GM12873 (cell line): Measurements from ENCODE around the gene B4GALT1.

Source experiments
- TF ChIP-seq, protein P1 (sequence below): IDR thresholded peaks from 2 replicates; pipeline ENCODE4 v1.5.1; 2012; ENCODE audit warnings: low read depth, mild to moderate bottlenecking, moderate library complexity, low read length, control low read depth; ENCODE audit not compliant: insufficient read depth; ENCODE audit errors: missing control alignments

The B4GALT1 gene

DNA sequence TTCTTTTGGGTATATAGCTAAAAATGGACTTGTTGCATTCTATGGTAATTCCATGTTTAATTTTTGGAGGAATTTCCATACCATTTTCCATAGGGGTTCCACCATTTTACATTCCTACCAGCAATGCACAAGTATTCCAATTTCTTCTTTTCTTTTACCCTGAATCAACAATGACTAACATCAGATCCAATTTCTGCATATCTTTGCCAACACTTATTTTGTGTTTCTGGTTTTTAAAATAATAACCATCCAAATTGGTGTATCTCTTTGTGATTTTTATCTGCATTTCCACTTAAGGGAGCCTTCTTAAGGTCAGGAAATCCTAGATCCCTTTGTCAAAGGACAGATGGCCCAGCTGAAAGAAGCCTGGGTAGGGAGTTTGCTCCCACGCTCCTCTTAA lies 61.2 kb downstream of the B4GALT1 start:
- TF ChIP-seq, protein P1, sequence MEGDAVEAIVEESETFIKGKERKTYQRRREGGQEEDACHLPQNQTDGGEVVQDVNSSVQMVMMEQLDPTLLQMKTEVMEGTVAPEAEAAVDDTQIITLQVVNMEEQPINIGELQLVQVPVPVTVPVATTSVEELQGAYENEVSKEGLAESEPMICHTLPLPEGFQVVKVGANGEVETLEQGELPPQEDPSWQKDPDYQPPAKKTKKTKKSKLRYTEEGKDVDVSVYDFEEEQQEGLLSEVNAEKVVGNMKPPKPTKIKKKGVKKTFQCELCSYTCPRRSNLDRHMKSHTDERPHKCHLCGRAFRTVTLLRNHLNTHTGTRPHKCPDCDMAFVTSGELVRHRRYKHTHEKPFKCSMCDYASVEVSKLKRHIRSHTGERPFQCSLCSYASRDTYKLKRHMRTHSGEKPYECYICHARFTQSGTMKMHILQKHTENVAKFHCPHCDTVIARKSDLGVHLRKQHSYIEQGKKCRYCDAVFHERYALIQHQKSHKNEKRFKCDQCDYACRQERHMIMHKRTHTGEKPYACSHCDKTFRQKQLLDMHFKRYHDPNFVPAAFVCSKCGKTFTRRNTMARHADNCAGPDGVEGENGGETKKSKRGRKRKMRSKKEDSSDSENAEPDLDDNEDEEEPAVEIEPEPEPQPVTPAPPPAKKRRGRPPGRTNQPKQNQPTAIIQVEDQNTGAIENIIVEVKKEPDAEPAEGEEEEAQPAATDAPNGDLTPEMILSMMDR: no peak

DNA sequence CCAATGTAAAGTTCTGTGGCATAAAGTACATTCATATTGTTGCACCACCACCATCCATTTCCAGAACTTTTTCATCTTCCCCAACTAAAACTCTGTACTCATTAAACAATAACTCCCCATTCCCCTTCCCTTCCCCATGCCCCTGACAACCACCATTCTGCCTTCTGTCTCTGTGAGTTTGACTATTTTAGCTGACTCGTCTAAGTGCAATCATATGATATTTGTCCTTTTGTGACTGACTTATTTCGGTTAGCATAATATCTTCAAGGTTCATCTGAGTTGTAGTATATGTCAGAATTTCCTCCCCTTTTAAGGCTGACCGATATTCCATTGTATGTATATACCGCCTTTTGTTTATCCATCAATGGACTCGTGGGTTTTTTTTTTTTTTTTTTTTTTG lies 61.6 kb downstream of the B4GALT1 start:
- TF ChIP-seq, protein P1: no peak

DNA sequence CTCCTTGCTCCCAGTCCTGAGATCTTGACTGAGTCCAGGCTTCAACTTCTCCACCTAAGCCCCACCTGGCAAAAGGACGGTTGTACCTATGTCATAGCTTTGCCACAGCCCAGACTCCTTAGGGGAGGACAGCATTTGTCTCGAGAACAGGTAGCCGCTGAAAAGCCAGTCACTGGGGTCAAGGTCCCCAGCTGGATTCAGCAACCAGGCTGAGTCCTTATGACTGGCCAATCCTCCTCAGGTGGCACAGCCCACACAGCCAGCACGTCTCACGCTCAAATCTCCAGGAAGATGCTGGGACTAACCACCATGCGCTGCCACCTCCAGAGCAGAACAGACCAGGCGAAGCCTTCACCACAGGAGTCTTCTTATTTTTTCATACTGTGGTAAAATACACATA lies 62.7 kb downstream of the B4GALT1 start:
- TF ChIP-seq, protein P1: no peak

DNA sequence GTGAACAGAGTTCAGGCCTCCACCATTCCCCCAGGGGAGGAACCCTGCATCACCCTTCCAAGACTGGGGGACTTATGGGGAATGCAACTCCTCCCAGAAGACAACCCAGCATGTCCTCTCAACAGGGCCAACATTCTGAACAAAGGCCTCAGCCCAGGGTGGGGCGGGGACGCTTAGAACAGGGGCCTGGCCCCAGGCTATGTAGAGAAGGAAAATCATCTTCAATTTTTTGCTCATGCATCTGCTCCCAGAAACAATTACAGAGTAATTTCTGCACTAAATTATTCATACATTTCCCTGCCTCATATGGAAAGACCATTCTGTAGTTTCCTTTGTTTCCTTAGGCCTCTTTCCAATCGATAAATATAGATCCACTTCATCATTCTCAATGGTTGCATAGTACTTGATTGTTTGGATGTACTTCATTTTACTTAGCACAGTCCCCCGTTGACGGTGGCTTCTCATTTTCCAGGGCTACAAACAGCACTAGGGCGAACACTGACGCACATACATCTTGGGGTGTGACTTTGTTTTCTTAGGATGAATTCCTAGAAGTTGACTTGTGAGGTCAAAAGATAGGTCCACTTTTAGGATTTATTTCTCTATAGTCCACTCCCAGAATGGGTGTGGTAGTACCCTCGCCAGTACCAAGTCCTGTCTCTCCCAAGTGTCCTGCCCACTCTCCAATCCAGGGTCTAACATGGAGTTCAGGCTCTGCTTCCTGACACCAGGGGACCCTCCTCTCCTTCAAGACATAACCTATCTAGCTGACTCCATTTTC lies 63.4 kb downstream of the B4GALT1 start:
- TF ChIP-seq, protein P1: no peak

DNA sequence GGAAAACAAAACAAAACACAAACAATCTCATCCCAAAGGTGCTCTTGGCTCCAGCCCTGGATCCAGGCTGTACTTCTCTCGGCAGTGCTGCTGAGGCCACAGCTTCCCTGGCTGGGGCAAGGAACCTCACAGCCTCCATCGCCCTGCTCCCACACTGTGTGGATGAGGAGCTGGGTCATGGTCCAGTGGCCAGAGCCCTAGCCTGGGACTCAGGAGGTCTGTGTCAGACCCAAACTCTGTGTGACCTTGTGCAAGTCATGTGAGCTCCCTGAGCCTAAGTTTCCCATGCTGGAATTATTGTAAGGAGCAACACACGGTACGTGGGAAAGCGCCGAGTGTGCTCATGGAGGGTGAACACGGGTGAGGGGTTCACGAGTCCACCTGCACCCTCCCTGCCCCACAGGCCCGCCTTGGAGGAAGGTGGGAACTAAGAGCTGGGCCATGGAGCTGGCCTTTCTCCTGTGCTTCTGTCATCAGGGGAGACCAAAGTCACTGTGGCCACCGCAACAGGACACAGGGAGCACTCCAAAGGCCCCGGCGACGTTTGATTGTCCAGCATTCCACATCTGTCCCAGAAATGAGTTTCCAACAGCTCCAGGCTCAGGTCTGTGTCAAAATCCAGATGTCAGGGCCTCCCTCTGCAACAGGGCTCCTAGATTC lies 64.5 kb downstream of the B4GALT1 start:
- TF ChIP-seq, protein P1: no peak

DNA sequence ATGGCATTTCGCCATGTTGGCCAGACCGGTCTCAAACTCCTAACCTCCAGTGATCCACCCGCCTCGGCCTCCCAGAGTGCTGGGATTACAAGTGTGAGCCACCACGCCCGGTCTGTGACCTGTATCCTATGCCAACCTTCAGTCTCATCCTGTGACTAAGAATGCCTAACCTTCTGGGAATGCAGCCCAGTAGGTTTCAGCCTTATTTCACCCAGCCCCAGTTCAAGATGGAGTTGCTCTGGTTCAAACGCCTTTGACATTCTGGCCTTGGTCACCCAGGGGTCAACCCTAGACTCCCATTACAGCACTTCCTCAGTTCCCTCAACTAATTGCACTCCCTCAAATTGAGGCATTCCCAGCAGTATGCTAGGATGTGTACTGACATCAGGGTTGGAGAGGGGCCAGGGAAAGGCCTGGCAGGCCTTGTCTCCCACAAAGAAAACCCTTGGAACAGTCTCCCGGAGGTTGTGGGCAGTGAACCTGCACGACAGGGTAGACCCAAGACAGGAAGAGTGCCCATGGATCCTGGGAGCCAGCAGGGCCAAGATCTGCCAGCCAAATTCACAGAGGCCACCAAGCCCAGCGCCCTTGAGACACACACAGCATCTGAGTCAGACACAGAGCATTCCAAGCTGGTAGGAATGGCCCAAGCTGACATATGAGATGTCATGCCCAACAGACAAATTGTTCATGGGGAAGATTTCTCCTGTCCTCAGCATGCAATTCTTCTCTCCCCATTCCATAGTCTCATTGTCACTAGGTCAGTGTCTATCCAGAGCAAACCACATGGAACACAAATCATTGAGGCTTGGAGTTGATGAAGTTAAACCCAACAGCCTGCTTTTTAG lies 65.8 kb downstream of the B4GALT1 start:
- TF ChIP-seq, protein P1: no peak

DNA sequence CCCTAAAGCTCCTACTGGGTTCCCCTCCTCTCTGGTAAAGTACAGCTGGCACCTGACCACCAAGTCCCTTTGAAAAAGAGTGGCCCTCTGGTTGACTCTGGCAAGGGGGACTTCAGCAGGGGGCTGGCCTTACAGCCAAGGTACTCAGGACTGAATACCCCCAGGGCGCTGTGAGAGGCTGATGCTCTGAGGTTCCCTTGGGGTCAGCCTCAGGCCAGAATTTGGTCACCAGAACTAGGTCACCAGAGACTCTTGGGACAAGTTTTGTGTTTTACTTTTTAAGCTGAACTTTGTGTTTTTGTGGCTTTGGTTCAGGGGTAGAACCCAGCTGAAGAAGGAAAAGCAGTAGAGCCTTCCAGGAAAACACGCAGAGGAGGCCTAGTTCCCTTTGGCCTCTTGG lies 67.4 kb downstream of the B4GALT1 start:
- TF ChIP-seq, protein P1: no peak
